SKM-1 treated with dmso at 0.1 percent for 144 hours (cell line): ENCODE data around the gene HDHD5.
A peak's percentile ranks its signal among the peaks of the same experiment; 100 is the strongest.

Experiments used
- DNase-seq: peaks from one replicate; lab custom pipeline; 2025; ENCODE audit not compliant: unreplicated experiment; lab: John Stamatoyannopoulos, UW

HDHD5 gene

GRCh38 chr22:17120711-17121232 lies 38.3 kb downstream of the HDHD5 start:
- no peak for DNase-seq

- no peak for DNase-seq
These were observed 38.8 kb downstream of the HDHD5 start for GRCh38 chr22:17120281-17120680.

DNA sequence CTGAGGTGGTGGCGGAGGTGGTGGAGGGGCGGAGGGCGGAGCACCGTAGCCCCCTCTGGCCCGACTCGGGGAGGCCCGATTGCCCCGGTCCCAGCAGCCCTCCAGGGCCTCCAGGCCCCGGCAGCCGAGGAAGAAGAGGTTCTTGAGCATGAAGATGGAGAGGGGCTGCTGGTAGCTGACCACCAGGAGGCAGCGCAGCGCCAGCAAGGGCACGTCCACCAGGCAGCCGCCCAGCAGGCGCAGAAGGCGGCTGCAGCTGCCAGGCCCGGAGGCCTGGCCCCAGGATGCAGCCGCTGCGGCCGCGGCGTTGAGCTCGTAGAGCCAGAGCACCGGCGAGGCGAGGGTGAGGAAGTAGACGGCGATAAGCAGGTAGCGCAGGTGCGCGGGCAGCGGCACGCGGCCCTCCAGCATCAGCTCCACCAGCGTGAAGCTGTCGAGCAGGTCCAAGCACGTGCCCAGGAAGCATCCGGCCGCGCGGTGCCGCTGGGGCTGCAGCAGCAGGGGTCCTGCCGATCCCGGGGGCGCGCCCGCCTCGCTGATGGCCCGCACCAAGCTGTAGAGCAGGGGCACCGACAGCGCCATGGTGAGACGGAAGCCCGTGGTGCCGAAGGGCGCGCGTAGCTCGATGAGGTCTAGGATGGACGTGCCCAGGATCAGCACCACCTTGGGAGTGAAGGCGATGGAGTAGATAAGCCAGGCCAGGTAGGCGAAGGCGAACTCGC lies 39.4 kb downstream of the HDHD5 start:
- no peak for DNase-seq

DNA sequence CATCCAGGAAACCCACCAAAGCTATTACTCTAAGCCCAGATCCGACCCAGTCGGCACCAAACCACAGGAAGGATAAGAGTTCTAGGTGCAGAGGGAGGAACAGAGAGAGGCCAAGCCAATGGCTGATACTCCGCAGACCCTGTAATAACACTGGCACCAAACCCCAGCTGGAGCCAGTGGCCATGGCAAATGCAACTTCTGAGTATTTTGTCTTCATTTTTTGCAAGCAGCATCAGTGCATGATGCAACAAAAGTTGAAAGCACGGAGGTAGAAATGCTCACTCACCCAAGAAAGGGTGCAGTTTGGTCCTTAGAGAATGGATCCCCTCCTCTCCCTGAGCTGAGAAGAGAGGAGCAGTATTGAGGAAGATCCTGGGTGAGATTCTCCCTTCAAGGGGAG lies 40.7 kb downstream of the HDHD5 start:
- DNase-seq = no peak

- DNase-seq = peak; percentile 54
These were observed 41.2 kb downstream of the HDHD5 start for GRCh38 chr22:17117890-17118289.

DNA sequence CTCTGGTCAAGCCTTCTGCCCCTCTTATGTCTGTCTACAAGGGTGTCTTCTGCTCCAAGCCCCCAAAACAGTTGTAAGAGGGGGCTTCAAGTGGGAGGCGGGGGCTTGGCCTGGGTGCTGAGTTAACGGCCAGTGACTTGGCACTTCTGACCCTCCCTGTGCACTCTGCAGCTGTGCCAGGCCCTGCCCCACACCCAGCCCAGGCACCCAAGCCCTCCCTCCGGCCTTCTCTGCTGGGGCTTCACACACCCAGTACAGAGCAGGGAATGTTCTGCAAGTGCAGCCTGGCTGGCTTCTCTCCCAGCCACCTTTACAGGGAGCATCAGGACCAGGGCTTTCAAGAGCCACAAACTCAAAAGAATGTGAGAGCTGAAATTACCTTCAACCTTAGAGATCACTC lies 41.7 kb downstream of the HDHD5 start:
- no peak for DNase-seq

GRCh38 chr22:17116572-17117330 lies 42.3 kb downstream of the HDHD5 start:
- DNase-seq = no peak

DNA sequence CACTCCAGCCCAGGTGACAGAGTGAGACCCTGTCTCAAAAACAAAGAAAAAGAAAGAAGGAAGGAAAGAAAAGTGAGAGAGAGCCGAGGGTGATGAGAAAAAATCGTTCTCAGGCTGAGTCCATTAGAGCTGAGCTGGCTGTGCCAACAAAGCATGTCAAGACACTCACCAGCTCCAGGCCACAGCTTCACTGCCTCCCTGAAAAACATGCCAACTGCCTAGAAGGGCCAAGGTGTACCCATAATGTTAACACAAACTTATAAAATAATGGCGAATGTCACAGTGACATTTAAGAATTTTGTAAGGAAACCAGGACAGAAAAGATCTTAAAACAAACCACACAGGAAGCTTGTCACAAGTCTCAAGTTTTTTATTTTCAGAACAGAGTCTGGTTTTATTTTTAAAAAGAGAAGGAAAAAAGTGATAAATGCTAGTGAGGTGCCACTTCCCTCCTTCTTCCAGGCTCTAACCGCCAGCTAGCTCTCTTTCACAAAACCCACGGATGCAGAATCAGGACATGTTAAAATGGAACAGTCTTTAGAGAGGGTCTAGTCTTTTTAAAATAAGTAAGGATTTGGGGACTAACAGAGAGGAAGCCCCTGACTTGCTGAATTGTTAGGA lies 43.0 kb downstream of the HDHD5 start:
- DNase-seq = peak; percentile 12

DNA sequence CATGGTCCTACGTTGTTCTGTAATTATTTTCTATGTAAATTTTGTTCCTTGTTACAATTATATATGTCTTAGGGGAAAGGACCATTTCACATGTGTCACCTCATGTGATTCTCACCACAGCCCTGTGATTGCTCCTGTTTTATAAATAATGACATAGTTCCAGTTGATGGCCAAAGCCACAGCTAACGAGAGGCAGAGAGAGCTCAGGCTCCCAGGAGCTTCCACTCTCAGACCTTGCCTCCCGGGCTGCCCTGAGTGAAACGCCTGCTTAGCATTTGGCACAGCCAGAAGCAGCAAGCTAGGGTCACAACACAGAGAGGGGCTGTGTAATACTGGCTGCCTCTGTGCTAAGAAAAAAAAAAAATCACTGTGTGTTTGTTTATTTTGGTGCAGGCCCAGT lies 43.8 kb downstream of the HDHD5 start:
- DNase-seq = no peak

GRCh38 chr22:17114898-17115235 lies 44.2 kb downstream of the HDHD5 start:
- DNase-seq = no peak

- DNase-seq = no peak
These were observed 44.7 kb downstream of the HDHD5 start for GRCh38 chr22:17114173-17114897.

GRCh38 chr22:17113600-17113999 lies 45.5 kb downstream of the HDHD5 start:
- DNase-seq = no peak

GRCh38 chr22:17112491-17113042 lies 46.5 kb downstream of the HDHD5 start:
- DNase-seq = no peak

GRCh38 chr22:17110791-17111550 lies 48.1 kb downstream of the HDHD5 start:
- DNase-seq = no peak

GRCh38 chr22:17109976-17110375 lies 49.1 kb downstream of the HDHD5 start:
- no peak for DNase-seq

- DNase-seq = no peak
These were observed 49.8 kb downstream of the HDHD5 start for GRCh38 chr22:17109113-17109865.

DNA sequence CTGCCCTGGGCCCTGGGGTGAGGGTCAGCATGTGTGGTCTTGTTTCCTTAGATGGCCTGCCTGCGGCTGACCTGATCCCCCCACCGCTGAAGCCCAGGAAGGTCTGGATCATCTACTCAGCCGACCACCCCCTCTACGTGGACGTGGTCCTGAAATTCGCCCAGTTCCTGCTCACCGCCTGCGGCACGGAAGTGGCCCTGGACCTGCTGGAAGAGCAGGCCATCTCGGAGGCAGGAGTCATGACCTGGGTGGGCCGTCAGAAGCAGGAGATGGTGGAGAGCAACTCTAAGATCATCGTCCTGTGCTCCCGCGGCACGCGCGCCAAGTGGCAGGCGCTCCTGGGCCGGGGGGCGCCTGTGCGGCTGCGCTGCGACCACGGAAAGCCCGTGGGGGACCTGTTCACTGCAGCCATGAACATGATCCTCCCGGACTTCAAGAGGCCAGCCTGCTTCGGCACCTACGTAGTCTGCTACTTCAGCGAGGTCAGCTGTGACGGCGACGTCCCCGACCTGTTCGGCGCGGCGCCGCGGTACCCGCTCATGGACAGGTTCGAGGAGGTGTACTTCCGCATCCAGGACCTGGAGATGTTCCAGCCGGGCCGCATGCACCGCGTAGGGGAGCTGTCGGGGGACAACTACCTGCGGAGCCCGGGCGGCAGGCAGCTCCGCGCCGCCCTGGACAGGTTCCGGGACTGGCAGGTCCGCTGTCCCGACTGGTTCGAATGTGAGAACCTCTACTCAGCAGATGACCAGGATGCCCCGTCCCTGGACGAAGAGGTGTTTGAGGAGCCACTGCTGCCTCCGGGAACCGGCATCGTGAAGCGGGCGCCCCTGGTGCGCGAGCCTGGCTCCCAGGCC lies 50.6 kb downstream of the HDHD5 start:
- no peak for DNase-seq

GRCh38 chr22:17107547-17107810 lies 51.6 kb downstream of the HDHD5 start:
- DNase-seq = no peak
